Fibroblast of lung (primary cell): ENCODE measurements around the gene HOXD11.

Experiments used
- EZH2 ChIP-seq: IDR thresholded peaks from 2 replicates; pipeline ENCODE4 v1.5.1; 2012; ENCODE audit warnings: low read length, control low read depth, mild to moderate bottlenecking; ENCODE audit errors: missing control alignments
- TF ChIP-seq, protein P1 (sequence below), 2 donors: IDR thresholded peaks in 1 of 2; conservative IDR thresholded peaks in 1 of 2; 1 replicate in 1 of 2; 2 replicates in 1 of 2; pipeline ENCODE4 v1.5.1; 2011 to 2012; ENCODE audit warnings: low read length in 2 of 2, control low read depth in 1 of 2, inconsistent platforms in 1 of 2, low read depth in 1 of 2, mild to moderate bottlenecking in 1 of 2

DNA sequence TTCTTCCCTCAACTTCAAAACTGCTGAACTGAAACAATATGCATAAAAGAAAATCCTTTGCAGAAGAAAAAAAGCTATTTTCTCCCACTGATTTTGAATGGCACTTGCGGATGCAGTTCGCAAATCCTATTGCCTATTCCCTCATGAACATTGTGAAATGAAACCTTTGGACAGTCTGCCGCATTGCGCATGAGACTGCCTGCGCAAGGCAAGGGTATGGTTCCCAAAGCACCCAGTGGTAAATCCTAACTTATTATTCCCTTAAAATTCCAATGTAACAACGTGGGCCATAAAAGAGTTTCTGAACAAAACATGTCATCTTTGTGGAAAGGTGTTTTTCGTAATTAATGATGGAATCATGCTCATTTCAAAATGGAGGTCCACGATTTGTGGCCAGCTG is 30.8 kb downstream of the HOXD11 start:
- TF ChIP-seq, protein P1, sequence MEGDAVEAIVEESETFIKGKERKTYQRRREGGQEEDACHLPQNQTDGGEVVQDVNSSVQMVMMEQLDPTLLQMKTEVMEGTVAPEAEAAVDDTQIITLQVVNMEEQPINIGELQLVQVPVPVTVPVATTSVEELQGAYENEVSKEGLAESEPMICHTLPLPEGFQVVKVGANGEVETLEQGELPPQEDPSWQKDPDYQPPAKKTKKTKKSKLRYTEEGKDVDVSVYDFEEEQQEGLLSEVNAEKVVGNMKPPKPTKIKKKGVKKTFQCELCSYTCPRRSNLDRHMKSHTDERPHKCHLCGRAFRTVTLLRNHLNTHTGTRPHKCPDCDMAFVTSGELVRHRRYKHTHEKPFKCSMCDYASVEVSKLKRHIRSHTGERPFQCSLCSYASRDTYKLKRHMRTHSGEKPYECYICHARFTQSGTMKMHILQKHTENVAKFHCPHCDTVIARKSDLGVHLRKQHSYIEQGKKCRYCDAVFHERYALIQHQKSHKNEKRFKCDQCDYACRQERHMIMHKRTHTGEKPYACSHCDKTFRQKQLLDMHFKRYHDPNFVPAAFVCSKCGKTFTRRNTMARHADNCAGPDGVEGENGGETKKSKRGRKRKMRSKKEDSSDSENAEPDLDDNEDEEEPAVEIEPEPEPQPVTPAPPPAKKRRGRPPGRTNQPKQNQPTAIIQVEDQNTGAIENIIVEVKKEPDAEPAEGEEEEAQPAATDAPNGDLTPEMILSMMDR (conservative IDR thresholded peaks at IDR 0.05 in 1 of 2, IDR thresholded peaks at IDR 0.05 in 1 of 2; ENCODE audit: low read depth in 1 of 2, low read length in 2 of 2): no peak
- TF ChIP-seq EZH2: no peak
